SW 1271 (cell line): ENCODE measurements around the gene CNN1.
"Not testable (repeated sequence)": the region's sequence is repeated elsewhere in the genome, so short reads cannot be mapped to it uniquely, and the experiment has no call there.

Experiments used
- DNase-seq, 2 experiments: peaks; one replicate each; lab custom pipeline; 2025; lab: John Stamatoyannopoulos, UW

CNN1 gene

DNA sequence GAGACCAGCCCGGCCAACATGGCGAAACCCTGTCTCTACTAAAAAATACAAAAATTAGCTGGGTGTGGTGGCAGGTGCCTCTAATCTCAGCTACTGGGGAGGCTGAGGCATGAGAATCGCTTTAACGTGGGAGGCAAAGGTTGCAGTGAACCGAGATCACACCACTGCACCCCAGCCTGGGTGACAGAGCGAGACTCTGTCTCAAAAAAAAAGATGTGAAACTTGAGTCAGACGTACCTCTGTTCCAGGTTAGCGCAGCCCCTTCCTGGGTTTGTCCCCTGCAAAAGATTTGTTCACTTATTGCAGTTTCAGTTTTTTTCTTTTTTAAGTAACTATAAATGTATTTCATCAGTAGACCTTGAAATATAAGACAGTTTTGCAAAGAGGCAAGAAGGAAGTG lies 61.1 kb downstream of the CNN1 start:
- DNase-seq = not testable (repeated sequence)
